GM21737 (cell line): ENCODE results near the gene MESP2.

Experiments used
- ATAC-seq: cut with Tn5 transposase; IDR thresholded peaks from one replicate; pipeline ENCODE4 v1.9.1; 2021; ENCODE audit warnings: mild to moderate bottlenecking, moderate library complexity; ENCODE audit not compliant: unreplicated experiment

Gene MESP2

GRCh38 chr15:89755701-89756100 lies 20.4 kb upstream of the MESP2 start:
- ATAC-seq: no peak

- ATAC-seq: no peak
Observed at GRCh38 chr15:89756897-89757296, 19.2 kb upstream of the MESP2 start.

- ATAC-seq: no peak
Observed at GRCh38 chr15:89758283-89758682, 17.8 kb upstream of the MESP2 start.

GRCh38 chr15:89758981-89759380 lies 17.2 kb upstream of the MESP2 start:
- no peak for ATAC-seq

DNA sequence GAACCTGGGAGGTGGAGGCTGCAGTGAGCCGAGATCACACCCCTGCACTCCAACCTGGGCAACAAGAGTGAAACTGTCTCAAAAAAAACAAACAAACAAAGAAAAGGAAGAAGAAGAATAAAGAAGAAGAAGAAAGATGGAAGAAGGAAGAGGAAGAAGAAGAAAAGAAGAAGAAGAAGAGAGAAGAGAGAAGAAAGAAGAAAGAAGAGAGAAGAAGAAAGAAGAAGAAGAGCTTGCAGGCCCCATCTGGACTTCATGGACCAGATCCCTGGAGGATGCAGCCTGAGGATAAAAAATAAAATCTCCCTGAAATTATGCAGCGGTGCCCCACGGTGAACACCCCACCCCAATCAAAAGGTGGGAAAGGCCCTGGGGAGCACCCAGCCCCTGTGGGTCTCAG lies 16.3 kb upstream of the MESP2 start:
- ATAC-seq: no peak

DNA sequence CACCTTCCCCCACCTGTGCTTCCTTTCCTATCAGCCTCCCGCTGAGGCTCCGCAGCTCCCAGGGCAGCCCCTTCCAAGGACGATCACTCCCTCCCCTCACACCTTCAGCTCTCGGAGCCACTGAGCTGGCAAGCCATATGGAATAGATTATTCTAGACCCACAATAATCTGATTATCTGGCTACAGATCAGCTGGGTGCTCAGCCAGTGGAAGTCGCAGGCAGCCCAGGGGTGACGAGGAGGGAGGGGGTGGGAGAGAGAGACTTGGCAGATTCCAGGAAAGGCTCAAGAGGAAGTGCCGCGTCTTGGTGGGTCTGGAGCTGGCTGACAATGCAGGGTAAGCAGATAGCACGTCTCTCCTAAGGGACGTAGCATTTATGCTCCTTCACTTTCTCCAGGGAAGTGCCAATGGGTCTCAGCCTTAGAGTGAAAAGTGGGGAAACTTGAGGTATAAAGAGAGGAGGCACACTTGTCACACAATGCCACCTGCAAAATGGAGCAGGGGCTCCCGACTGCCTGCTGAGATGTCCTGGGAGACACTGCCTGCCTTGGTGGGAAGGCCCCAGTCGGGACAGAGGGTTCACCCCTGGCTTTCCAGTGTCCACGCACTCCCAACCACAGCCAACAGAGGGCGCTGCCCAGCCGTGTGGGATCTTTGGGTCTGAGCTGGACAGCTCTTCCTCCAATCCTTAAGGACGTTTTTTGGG lies 15.7 kb upstream of the MESP2 start:
- no peak for ATAC-seq

DNA sequence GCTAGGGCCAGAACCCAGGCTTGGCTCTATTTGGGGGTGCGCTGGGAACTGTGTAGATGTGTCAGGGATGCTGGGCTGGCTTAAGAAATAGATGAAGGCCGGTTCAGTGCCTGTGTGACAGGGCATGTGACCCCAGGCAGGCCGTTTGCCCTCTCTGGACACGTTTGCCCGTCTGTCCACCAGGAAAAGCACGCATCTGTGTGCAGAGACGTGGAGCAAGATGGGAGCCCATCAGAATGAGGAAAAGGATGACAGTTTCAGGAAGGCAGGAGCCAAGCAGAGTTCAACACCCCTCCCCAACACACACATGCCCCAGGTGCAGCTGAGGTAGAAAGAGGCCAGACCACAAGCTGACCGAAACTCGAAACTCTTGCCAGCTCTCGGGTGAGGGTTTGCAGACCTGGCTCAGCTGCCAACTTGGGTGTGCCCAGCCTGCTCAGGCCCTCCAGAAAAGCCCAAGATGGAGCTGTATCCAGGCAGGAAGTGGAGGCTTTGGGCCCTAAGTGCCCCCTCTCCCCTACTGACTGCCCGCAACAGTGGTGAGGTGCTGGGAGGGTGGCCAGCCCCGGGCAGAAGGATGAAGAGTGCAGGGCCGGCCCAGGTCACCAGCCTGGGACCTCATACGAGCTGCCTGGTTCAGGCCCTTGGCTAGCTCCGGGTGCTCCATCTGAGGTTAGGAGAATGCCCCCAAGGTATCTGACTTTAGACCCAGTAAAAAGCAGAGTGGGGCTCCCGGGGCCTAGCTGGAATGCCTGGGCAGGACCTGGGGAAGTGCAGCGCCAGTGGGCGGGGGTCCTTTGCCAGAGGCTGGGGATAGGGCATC lies 14.9 kb upstream of the MESP2 start:
- ATAC-seq: no peak

GRCh38 chr15:89761929-89762328 lies 14.2 kb upstream of the MESP2 start:
- no peak for ATAC-seq

DNA sequence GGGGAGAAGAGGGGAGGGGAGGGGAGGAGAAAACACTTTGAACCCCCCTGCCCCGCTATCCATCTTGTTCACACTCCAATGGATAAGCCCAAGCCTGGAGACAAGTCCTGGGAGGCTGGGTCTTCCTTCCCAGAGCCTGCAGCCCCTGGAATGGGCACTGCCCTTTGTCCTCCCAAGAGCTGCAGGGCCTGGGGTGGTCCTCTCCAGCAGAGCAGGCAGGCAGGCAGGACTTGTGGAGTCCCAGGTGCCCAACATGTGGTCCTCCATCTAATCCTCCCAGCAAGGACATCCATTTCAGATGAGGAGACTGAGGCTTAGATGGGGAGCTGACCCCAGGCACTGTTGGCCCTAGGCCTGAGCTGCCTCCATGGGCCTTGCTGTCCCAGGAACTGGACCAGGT lies 10.4 kb upstream of the MESP2 start:
- ATAC-seq: no peak

GRCh38 chr15:89766357-89767311 lies 9.5 kb upstream of the MESP2 start:
- no peak for ATAC-seq

DNA sequence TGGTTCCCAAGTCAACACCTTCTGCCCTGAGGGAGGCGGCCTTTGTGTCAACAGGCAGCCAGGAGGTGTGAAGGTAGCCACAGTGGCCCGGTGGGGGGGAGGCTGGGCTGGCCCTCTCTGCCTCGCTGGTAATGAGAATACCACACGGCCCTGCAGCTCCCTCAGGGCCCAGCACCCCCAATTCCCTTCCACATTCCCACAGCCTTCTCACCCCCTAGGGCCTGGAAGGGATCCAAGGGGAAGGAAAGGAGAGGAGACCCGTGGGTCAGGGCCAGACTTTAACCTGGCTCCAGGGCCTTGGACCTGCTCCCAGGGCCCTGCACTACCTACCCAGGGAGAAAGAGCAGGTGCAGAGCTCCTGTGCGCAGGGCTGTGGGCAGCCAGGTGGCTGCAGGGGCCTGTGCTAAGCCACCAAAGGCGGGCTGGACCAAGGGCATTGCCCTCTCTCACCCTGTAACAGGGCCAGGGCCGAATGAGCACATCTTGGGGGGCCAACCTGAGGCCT lies 8.7 kb upstream of the MESP2 start:
- ATAC-seq: no peak

DNA sequence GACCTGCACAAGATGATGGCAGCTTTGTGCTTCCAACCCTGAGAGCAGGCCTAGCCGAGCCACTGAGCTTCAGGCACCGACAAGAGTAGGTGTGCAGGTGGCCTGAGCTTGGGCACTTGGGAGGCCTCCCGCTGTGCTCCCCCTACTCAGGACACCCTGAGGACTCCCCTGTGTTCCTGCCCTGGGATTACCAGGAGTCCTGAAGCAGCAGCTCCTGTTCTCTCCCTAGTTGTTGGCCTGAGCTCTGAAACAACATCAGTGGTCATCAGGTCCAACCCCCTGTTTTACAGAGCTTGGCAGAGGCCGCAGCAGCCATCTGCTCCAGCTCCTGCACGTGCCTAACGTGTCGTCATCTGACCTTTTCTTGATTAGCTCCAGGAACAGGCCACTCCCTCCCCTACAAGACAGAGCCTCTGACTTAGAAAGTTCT lies 8.0 kb upstream of the MESP2 start:
- ATAC-seq: no peak

DNA sequence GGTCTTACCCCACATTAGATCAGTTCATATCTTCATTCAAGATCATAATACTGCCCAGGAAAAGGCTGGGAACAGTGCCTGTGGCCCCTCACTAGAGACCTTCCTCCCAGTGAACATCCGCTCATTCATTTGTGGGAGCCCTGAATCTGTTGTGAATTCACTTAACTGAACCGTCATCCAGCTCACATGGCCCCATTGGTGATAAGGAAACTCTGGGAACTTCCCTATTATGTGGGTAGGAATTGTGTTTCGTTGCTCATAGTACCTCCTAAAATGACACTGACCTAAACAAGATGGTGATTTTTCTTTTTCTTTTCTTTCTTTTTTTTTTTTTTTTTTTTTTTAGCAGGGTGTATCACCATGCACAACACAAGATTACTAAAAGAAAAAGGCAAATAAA lies 6.8 kb upstream of the MESP2 start:
- no peak for ATAC-seq

- ATAC-seq: no peak
Observed at GRCh38 chr15:89770041-89770440, 6.1 kb upstream of the MESP2 start.

DNA sequence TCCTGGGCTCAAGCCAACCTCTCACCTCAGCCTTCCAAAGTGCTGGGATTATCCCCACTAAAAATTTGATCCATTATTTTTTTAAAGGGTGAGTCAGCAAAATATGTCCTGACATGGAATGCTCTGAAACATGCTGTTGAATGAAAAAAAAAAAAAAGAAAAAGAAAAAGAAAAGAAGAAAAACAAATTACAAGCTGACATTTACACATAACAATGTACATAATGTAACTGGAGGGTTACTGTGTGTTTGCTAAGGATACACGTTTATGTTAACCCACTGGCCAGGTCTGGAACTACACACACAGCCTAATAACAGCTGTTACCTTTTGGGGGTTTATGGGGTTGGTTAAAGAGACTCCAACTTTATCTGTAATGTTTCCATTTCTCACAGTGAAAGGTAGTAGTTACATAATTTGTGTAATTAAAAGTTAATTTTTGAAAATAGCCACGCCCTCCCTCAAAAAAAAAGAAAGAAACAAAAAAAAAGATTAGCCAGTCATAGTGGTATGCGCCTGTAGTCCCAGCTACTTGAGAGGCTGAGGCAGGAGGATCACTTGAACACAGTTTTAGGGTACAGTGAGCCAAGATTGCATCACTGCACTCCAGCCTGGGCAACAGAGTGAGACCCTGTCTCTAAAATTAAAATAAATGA lies 3.1 kb upstream of the MESP2 start:
- ATAC-seq: no peak

DNA sequence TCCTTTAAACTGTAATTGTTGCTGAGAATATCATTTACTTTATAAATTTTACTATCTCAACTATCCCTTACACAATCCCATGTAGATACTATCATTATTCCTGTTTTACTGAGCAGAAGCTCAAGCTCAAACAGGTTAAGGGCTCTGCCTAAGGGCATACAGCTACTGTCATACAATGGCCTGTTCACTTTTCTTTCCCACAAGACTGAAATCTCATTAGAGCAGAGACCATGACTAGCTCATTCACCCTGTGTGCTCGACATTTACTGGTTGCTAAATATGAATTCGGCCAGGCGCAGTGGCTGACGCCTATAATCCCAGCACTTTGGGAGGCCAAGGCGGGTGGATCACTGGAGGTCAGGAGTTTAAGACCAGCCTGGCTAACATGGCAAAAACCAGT lies 1.6 kb upstream of the MESP2 start:
- no peak for ATAC-seq

GRCh38 chr15:89775815-89776214 lies 317 bp upstream of the MESP2 start:
- no peak for ATAC-seq

DNA sequence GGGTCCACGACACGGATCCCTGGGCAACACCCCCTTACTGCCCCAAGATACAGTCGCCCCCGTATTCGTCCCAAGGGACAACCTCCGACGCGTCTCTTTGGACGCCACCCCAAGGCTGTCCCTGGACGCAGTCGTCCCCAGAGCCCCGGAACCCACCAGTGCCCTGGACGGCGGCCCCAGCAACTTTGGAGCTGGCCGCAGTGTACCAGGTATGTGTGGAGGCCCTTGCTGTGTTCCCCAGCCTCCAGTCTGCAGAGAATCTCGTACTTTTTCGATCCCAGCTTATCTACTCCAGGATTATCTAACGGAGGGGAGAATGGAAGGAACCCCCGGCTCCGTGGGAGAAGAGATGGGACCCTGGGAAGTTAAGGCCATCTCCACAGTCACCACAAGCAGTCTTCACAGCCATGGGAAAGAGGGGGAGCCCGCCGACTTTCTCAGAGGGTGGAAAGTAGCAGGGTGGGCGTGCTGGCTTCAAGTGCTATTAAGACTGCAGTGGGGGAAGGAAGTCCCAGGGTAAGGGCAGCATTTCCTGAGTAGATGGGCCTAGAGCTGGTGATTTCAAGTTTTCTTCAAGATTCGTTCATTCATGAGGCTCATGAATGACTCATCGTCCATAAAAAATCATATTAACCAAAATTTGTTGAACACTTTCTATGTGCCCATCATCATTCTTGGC lies 1.1 kb downstream of the MESP2 start:
- ATAC-seq: no peak

DNA sequence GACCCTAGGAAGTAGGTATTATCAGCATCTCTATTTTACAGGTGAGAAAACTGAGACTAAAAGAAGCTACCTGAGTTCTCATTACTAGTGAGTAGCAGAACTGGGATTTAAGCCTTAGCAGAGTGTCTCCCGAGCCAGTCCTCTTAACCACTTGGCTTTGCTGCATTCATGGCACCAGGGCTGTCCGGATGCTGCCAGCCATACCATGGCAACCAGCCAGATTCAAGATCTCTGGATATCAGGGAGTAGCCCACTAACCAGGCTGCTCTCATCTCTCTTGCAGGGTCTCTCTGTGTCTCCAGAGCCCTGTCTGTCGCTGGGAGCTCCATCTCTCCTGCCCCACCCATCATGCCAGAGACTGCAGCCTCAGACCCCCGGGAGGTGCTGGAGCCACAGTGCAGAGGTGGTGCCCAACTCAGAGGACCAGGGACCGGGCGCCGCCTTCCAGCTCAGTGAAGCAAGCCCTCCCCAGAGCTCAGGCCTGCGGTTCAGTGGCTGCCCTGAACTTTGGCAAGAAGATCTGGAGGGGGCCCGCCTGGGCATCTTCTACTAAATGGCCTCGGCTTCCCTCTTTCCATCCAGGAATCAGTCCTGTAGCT lies 1.7 kb downstream of the MESP2 start:
- no peak for ATAC-seq

DNA sequence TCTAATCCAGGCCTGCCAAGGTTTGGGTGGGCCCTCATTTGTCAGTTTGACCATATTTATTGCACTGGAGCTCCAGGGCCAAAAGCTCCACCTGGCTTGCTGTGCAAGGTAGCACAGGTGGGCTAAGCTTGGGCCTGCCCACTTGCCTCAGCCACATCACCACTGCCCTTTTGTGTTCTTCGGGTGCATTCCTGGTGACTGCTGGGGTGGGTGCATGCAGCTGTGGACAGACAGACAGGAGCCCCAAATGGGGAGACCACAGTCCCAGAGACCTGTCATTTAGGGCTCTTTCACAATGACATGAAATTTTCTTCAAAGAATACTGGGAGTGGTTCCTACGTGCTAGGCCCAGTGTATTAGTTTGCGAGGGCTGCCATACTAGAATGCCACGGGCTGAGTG lies 2.7 kb downstream of the MESP2 start:
- no peak for ATAC-seq
